Left lung (tissue), 10 donors: ENCODE data around the gene RABGAP1L. TPM values are rescaled to one million over a fixed set of nuclear protein-coding genes. Genes with fewer than 3 reads are reported as not detected.

Source experiments
- ATAC-seq: fragments of 200-7000 bp; cut with Tn5 transposase; one replicate; pipeline ENCODE4 v1.9.1; 2020; ENCODE audit warnings: moderate library complexity
- DNase-seq, 4 donors: peaks; one replicate each; pipeline ENCODE4 v3.0.0-alpha.2; 2013 to 2020
- H3K27ac ChIP-seq, 2 donors: fragments of 200-600 bp; sonication (generic) in 1 of 2; one replicate each; pipeline versions ENCODE4 v1.5.0 to v1.8.0; 2020 to 2021
- H3K27me3 ChIP-seq, 2 donors: fragments of 200-600 bp; sonication (generic) in 1 of 2; one replicate each; pipeline versions ENCODE4 v1.5.0 to v1.8.0; 2020 to 2021
- H3K36me3 ChIP-seq, 2 donors: fragments of 200-600 bp; sonication (generic) in 1 of 2; one replicate each; pipeline versions ENCODE4 v1.5.0 to v1.8.0; 2020 to 2021
- H3K4me1 ChIP-seq, 2 donors: fragments of 200-600 bp; one replicate each; pipeline ENCODE4 v1.8.0; 2021
- H3K4me3 ChIP-seq, 2 donors: fragments of 200-600 bp; sonication (generic) in 1 of 2; one replicate each; pipeline versions ENCODE4 v1.5.0 to v1.8.0; 2020 to 2021; ENCODE audit warnings: mild to moderate bottlenecking in 1 of 2
- H3K9me3 ChIP-seq, 2 donors: fragments of 200-600 bp; sonication (generic) in 1 of 2; one replicate each; pipeline versions ENCODE4 v1.5.0 to v1.8.0; 2020 to 2021
- intact Hi-C, 2 donors: fragments of 100-400 bp; cut with DNase I; formaldehyde crosslinking; loops; one replicate each; pipeline versions ENCODE4 v1.11.2 to v1.14.2; 2022
- polyA plus RNA-seq, 6 donors: library from polyadenylated mRNA; unstranded; fragments of 120-200 nt; gene quantifications; one replicate each; pipeline ENCODE4 v1.2.1, GENCODE V29; 2013; ENCODE audit not compliant: insufficient read length in 6 of 6
- total RNA-seq, 2 donors: library from RNA; stranded (reverse); fragmentation: NEBNext Ultra II Directional; extraction: Animal tissue kit (Norgen Biotek cat#: 25700); gene quantifications; one replicate each; pipeline ENCODE4 v1.2.1, GENCODE V29; 2021
- TF ChIP-seq, protein P1 (sequence below), 2 donors: fragments of 200-600 bp; sonication (generic) in 1 of 2; IDR thresholded peaks; one replicate each; pipeline versions ENCODE4 v1.5.0 to v1.8.0; 2021; ENCODE audit warnings: antibody characterized with exemption in 2 of 2
- donor health status: DM: no; HTN: yes; CAD: no.
- donor health status: DM: no; HTN: no; CAD: no.

The RABGAP1L gene
- total and polyA plus RNA-seq, 8 donors = 40.3 to 67.3 (median 51.4) TPM

DNA sequence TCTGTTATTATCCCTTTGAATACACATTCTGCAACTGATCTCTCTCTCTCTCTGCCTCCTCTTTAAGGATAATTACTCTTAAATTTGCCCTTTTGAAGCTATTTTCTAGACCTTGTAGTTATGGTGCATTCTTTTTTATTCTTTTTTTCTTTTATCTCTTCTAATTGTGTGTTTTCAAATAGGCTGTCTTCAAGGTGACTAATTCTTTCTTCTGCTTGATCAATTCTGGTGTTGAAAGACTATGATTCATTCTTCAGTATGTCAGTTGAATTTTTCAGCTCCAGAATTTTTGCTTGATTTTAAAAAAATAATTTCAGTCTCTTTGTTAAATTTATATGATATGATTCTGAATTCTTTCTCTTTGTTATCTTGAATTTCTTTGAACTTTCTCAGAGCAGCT lies 192.8 kb downstream of the RABGAP1L start:
- intact Hi-C loops = no loop called here
- TF ChIP-seq, protein P1, sequence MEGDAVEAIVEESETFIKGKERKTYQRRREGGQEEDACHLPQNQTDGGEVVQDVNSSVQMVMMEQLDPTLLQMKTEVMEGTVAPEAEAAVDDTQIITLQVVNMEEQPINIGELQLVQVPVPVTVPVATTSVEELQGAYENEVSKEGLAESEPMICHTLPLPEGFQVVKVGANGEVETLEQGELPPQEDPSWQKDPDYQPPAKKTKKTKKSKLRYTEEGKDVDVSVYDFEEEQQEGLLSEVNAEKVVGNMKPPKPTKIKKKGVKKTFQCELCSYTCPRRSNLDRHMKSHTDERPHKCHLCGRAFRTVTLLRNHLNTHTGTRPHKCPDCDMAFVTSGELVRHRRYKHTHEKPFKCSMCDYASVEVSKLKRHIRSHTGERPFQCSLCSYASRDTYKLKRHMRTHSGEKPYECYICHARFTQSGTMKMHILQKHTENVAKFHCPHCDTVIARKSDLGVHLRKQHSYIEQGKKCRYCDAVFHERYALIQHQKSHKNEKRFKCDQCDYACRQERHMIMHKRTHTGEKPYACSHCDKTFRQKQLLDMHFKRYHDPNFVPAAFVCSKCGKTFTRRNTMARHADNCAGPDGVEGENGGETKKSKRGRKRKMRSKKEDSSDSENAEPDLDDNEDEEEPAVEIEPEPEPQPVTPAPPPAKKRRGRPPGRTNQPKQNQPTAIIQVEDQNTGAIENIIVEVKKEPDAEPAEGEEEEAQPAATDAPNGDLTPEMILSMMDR (IDR thresholded peaks at IDR 0.05) = no peak
- no peaks in the 10 kb centered on the region for H3K27me3 ChIP-seq
- no peak for ATAC-seq
- DNase-seq = no peak
- H3K4me3 ChIP-seq = no peak overlapping the region
- H3K36me3 ChIP-seq = no peaks in the 10 kb centered on the region
- H3K27ac ChIP-seq = no peak overlapping the region
- no peaks in the 10 kb centered on the region for H3K4me1 ChIP-seq
- H3K9me3 ChIP-seq = peaks cover 0 to 5% of the 10 kb centered on the region in 2 donors

DNA sequence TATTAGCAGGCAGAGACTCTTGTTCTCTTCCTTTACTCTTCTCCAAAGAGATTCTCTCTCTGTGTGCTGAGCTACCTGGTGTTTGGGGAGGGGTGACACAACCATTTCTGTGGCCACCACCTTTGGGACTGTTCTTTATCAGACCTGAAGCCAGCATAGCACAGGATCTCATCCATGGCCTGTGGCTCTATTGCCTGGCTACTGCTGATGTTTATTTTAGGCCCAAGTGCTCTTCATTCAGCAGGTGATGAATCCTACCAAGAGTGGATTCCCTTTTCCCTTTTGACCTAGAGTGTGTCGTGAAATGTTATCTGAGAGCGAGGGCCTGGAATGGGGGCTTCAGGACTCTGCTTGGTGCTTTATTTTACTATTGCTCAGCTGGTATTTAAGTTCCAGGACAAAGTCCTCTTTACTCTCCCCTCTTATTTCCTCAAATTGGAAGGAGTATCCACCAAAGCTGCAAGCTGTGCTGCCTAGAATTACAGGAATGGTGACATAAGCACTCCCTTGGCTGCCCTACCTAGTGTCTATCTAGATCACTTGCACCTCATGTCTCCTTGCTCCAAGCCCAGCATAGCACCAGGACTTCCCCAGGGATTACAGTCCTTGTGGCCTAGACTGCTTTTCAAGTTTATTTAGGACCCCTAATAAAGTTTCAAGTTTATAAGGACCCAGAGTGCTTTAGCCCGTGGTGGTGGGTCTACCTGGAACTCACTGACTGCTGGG lies 193.7 kb downstream of the RABGAP1L start:
- intact Hi-C loops = no loop called here
- no peak for ATAC-seq
- no peaks in the 10 kb centered on the region for H3K4me1 ChIP-seq

DNA sequence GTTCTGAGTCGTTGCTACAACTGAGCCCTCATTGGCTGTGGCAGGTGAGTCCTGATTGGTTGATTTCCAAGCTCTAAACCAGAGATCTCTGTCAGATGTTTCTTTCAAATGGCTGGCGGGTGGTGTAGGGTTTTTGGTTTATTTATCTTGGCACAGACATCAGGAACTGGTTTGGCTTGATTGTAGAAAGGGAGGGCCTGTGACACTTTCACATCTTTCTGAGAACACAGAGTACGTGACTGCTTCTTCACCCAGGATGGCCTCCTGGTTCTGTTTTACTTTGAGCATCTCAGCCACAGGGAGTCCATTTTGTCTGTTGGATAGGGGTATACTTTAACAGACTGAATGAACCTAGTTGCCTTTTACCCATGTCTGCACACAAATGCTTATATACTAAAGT lies 199.0 kb downstream of the RABGAP1L start:
- intact Hi-C loops = no loop called here
- Histone ChIP-seq H3K27ac (no peak overlapping the region), H3K27me3 (no peaks in the 10 kb centered on the region), H3K36me3 (no peaks in the 10 kb centered on the region), H3K4me1 (no peaks in the 10 kb centered on the region), H3K4me3 (no peak overlapping the region), H3K9me3 (no peaks in the 10 kb centered on the region)
- ATAC-seq (no peak), DNase-seq (no peak)
- TF ChIP-seq, protein P1 (IDR thresholded peaks at IDR 0.05) = no peak

More for the DNA sequence above, 193.7 kb downstream of the RABGAP1L start:
- Histone ChIP-seq H3K27me3 (no peaks in the 10 kb centered on the region), H3K36me3 (no peaks in the 10 kb centered on the region), H3K27ac (no peak overlapping the region), H3K4me3 (no peak overlapping the region), H3K9me3 (no peaks in the 10 kb centered on the region)
- DNase-seq = no peak
- TF ChIP-seq, protein P1 (IDR thresholded peaks at IDR 0.05) = no peak

DNA sequence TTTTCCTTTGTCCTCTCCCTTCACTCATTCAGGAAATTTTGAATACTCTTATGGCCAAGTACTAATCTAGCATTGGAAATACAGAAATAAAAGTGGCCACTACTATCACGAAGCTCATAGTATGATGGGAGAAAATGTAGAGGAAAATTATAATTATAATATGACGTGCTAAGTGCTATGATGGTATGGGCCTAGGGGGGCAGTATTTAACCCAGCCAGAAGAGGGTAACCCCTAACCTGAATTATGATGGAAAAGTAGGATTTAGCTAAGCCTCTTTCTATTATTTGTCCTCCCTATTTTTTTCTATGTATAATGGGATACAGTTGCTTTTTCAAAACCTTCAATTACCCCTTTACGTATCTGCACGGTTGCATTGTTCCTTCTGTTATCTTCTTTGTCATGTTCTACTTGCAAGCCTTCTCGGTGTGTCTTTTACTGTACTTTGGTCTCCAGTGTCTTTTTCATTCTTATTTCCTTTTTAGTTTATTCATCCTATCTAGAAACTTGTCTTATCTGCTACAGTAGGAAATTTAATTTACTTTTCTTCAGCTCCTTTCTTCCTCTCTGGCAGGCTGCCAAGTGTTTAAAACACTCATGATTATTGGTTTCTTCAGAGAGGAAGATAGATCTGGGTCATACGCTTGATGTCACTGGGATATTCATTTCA lies 199.6 kb downstream of the RABGAP1L start:
- no peak for ATAC-seq
- H3K36me3 ChIP-seq = no peaks in the 10 kb centered on the region
- no peaks in the 10 kb centered on the region for H3K9me3 ChIP-seq
- H3K27ac ChIP-seq = no peak overlapping the region
- H3K27me3 ChIP-seq = no peaks in the 10 kb centered on the region
- no peak for DNase-seq
- TF ChIP-seq, protein P1 (IDR thresholded peaks at IDR 0.05) = no peak
- intact Hi-C loops = no loop called here
- no peak overlapping the region for H3K4me3 ChIP-seq
- H3K4me1 ChIP-seq = no peaks in the 10 kb centered on the region

DNA sequence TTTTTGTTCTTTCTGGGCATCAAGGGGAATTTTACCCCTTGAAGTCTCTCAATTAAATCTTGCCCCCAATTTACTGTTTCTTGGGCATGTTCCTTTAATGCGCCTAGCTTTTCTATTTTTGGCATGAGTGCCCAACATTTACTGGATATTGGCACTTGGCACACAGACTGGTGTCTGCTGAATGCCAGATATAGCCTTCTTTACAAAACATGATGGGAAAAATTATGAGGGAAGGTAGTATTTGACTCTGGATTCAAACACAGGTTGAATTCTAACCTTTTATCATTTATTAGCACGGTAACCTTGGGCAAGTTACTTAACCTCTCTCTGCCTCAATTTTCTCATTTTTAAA lies 200.1 kb downstream of the RABGAP1L start:
- DNase-seq (no peak), ATAC-seq (no peak)
- H3K27me3 ChIP-seq = no peaks in the 10 kb centered on the region
- H3K4me1 ChIP-seq = no peaks in the 10 kb centered on the region
- TF ChIP-seq, protein P1 (IDR thresholded peaks at IDR 0.05) = no peak
- H3K4me3 ChIP-seq = no peak overlapping the region
- no peak overlapping the region for H3K27ac ChIP-seq
- no peaks in the 10 kb centered on the region for H3K36me3 ChIP-seq
- intact Hi-C loops = no loop called here
- H3K9me3 ChIP-seq = no peaks in the 10 kb centered on the region
